ENCODE measurements around the gene MYBPC1. TPM values are rescaled to one million over a fixed set of nuclear protein-coding genes. Genes with fewer than 3 reads are reported as not detected.

MYBPC1 gene
- total RNA-seq, 2 experiments from 2014 or later: not detected

GRCh38 chr12:101590383-101590782 is 4.4 kb upstream of the MYBPC1 start:
- Mint-ChIP-seq H3K27me3 (peaks cover 30% of the 10 kb centered on the region), H3K9me3 (ENCODE audit: low read depth) (no peaks in the 10 kb centered on the region), H3K36me3 (no peaks in the 10 kb centered on the region), H3K4me1 (no peaks in the 10 kb centered on the region), H3K4me3 (no peak overlapping the region), H3K27ac (no peak overlapping the region)
- CTCF ChIA-PET: no interaction called here
- no peak for DNase-seq
- no peak for ATAC-seq

- H3K9me3 Mint-ChIP-seq (ENCODE audit: low read depth): no peaks in the 10 kb centered on the region
- ATAC-seq: no peak
- peaks cover 30% of the 10 kb centered on the region for H3K27me3 Mint-ChIP-seq
- DNase-seq: no peak
- no peak overlapping the region for H3K27ac Mint-ChIP-seq
- CTCF ChIA-PET: no interaction called here
- H3K4me3 Mint-ChIP-seq: no peak overlapping the region
- no peaks in the 10 kb centered on the region for H3K4me1 Mint-ChIP-seq
- no peaks in the 10 kb centered on the region for H3K36me3 Mint-ChIP-seq
Observed at GRCh38 chr12:101591781-101592180, 3.0 kb upstream of the MYBPC1 start.

- no peak overlapping the region for H3K4me3 Mint-ChIP-seq
- CTCF ChIA-PET: no interaction called here
- no peaks in the 10 kb centered on the region for H3K36me3 Mint-ChIP-seq
- DNase-seq (no peak), ATAC-seq (no peak)
- H3K27me3 Mint-ChIP-seq: peaks cover 29% of the 10 kb centered on the region
- no peaks in the 10 kb centered on the region for H3K4me1 Mint-ChIP-seq
- H3K27ac Mint-ChIP-seq: no peak overlapping the region
- no peaks in the 10 kb centered on the region for H3K9me3 Mint-ChIP-seq (ENCODE audit: low read depth)
Observed at GRCh38 chr12:101592448-101592847, 2.3 kb upstream of the MYBPC1 start.

DNA sequence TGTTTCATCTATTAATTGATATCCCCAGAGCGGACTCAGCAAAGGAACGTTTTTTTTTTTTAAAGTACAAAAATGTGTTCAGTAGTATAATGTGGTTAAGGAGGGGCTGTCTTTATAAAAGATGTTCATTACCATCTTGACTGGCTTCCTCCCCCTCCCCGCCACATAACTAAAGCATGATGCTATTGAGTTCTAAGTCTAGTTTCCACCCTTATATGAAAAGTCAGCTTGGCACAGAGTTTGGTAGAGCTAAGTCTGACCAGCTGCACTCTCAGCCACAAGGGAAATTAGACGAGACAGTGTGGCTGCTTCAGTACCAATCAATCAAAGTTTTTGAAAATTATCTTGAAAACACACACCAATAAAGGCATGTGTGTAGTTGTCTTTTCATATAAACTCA is 1.9 kb upstream of the MYBPC1 start:
- CTCF ChIA-PET: no interaction called here
- Mint-ChIP-seq H3K4me3 (no peak overlapping the region), H3K27me3 (peaks cover 24% of the 10 kb centered on the region), H3K36me3 (no peaks in the 10 kb centered on the region), H3K9me3 (ENCODE audit: low read depth) (no peaks in the 10 kb centered on the region), H3K4me1 (no peaks in the 10 kb centered on the region), H3K27ac (no peak overlapping the region)
- DNase-seq: no peak
- ATAC-seq: no peak

- CTCF ChIA-PET: interaction anchor here (0.7 kb wide), 1 partner anchor 26 kb away, joined by 3 read pairs; no protein-coding TSS in a partner anchor
Observed at GRCh38 chr12:101596172-101596571, 1.4 kb downstream of the MYBPC1 start.

DNA sequence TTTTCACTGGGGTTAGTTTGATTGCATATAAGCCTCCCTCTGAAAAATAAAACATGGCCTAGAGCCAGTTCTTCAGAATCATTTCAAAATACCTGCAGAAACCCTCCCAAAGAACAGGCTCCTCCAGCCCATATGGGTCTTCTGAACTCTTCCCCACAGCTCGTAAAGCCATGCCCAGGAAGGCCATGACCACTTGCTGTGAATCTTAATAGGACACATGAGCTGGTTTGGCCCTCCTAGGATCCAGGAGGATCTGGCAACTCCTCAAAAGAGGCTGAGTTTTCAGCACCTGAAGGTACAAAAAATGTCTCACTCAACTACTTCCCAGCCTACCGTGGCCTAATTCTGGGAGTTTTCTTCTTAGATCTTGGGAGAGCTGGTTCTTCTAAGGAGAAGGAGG is 2.4 kb downstream of the MYBPC1 start:
- Mint-ChIP-seq H3K27me3 (peaks cover 18% of the 10 kb centered on the region), H3K4me3 (no peak overlapping the region), H3K4me1 (no peaks in the 10 kb centered on the region), H3K36me3 (no peaks in the 10 kb centered on the region), H3K9me3 (ENCODE audit: low read depth) (no peaks in the 10 kb centered on the region), H3K27ac (no peak overlapping the region)
- CTCF ChIA-PET: no interaction called here
- ATAC-seq: no peak
- DNase-seq: no peak

More at GRCh38 chr12:101596172-101596571, 1.4 kb downstream of the MYBPC1 start:
- peaks cover 18% of the 10 kb centered on the region for H3K27me3 Mint-ChIP-seq
- no peaks in the 10 kb centered on the region for H3K36me3 Mint-ChIP-seq
- H3K9me3 Mint-ChIP-seq (ENCODE audit: low read depth): no peaks in the 10 kb centered on the region
- no peak overlapping the region for H3K27ac Mint-ChIP-seq
- ATAC-seq: no peak
- no peak overlapping the region for H3K4me3 Mint-ChIP-seq
- no peak for DNase-seq
- H3K4me1 Mint-ChIP-seq: no peaks in the 10 kb centered on the region

GRCh38 chr12:101598483-101598882 is 3.7 kb downstream of the MYBPC1 start:
- peaks cover 13% of the 10 kb centered on the region for H3K27me3 Mint-ChIP-seq
- H3K36me3 Mint-ChIP-seq: no peaks in the 10 kb centered on the region
- CTCF ChIA-PET: no interaction called here
- ATAC-seq: no peak
- H3K4me3 Mint-ChIP-seq: no peak overlapping the region
- H3K4me1 Mint-ChIP-seq: no peaks in the 10 kb centered on the region
- no peak overlapping the region for H3K27ac Mint-ChIP-seq
- no peaks in the 10 kb centered on the region for H3K9me3 Mint-ChIP-seq (ENCODE audit: low read depth)
- DNase-seq: no peak

GRCh38 chr12:101599311-101599710 is 4.5 kb downstream of the MYBPC1 start:
- ATAC-seq (no peak), DNase-seq (no peak)
- H3K36me3 Mint-ChIP-seq: no peaks in the 10 kb centered on the region
- no peaks in the 10 kb centered on the region for H3K9me3 Mint-ChIP-seq (ENCODE audit: low read depth)
- no peaks in the 10 kb centered on the region for H3K4me1 Mint-ChIP-seq
- H3K4me3 Mint-ChIP-seq: no peak overlapping the region
- peaks cover 12% of the 10 kb centered on the region for H3K27me3 Mint-ChIP-seq
- H3K27ac Mint-ChIP-seq: no peak overlapping the region
- CTCF ChIA-PET: no interaction called here

GRCh38 chr12:101599771-101600484 is 5.2 kb downstream of the MYBPC1 start:
- Mint-ChIP-seq H3K4me1 (no peaks in the 10 kb centered on the region), H3K9me3 (ENCODE audit: low read depth) (no peaks in the 10 kb centered on the region), H3K4me3 (no peak overlapping the region), H3K27ac (no peak overlapping the region), H3K27me3 (peaks cover 10% of the 10 kb centered on the region), H3K36me3 (no peaks in the 10 kb centered on the region)
- CTCF ChIA-PET: no interaction called here
- DNase-seq (no peak), ATAC-seq (no peak)

DNA sequence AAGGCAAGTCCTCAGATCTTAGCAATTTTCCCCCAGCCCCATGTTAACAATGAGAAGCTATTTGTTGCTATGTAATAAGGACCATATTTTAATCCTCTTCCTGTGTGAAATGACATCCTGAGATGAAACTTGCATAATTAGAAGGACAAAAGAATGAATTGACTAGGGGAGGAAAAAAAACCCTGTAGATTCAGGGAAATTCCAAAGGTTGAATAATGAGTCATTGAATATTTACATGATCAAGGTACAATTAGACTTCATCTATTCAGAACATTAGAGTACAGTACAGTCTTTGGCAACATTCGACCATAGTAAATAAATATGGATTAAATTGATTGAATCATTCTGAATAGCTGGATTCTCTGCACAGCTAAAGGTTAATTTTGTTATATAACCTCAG is 9.4 kb downstream of the MYBPC1 start:
- no peaks in the 10 kb centered on the region for H3K36me3 Mint-ChIP-seq
- H3K4me3 Mint-ChIP-seq: no peak overlapping the region
- peaks cover 14% of the 10 kb centered on the region for H3K27me3 Mint-ChIP-seq
- no peak overlapping the region for H3K27ac Mint-ChIP-seq
- ATAC-seq (no peak), DNase-seq (no peak)
- H3K4me1 Mint-ChIP-seq: no peaks in the 10 kb centered on the region
- H3K9me3 Mint-ChIP-seq (ENCODE audit: low read depth): no peaks in the 10 kb centered on the region
- CTCF ChIA-PET: interaction anchor here (1.5 kb wide), 1 partner anchor 11 kb away, joined by 3 read pairs; no protein-coding TSS in a partner anchor

DNA sequence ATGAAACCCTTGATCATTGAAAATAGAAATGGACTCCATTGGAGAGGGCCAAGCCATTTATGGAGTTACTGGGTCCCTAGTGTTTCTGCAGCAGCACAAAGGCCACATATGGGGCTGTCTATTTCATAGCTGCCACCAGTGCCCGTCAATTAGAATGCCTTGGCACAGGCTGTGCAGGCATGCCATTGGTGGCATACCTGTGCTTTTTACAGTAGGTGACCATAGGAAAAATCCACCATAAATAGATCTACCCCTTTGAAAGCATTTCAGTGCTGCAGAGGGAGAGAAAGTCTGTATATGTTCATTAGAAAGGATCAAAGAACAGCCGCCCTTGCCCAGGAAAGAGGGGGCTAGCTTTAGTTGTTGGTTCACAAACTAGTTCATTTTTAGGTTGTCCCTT is 13.1 kb downstream of the MYBPC1 start:
- Mint-ChIP-seq H3K27ac (no peak overlapping the region), H3K4me1 (no peaks in the 10 kb centered on the region), H3K9me3 (ENCODE audit: low read depth) (no peaks in the 10 kb centered on the region), H3K36me3 (no peaks in the 10 kb centered on the region), H3K27me3 (peaks cover 15% of the 10 kb centered on the region), H3K4me3 (no peak overlapping the region)
- CTCF ChIA-PET: no interaction called here
- ATAC-seq (no peak), DNase-seq (no peak)

- no peak for DNase-seq
- no peaks in the 10 kb centered on the region for H3K4me1 Mint-ChIP-seq
- peaks cover 15% of the 10 kb centered on the region for H3K27me3 Mint-ChIP-seq
- no peak overlapping the region for H3K4me3 Mint-ChIP-seq
- ATAC-seq: no peak
- H3K9me3 Mint-ChIP-seq (ENCODE audit: low read depth): no peaks in the 10 kb centered on the region
- H3K27ac Mint-ChIP-seq: no peak overlapping the region
- CTCF ChIA-PET: no interaction called here
- no peaks in the 10 kb centered on the region for H3K36me3 Mint-ChIP-seq
Observed at GRCh38 chr12:101608301-101609133, 13.7 kb downstream of the MYBPC1 start.

DNA sequence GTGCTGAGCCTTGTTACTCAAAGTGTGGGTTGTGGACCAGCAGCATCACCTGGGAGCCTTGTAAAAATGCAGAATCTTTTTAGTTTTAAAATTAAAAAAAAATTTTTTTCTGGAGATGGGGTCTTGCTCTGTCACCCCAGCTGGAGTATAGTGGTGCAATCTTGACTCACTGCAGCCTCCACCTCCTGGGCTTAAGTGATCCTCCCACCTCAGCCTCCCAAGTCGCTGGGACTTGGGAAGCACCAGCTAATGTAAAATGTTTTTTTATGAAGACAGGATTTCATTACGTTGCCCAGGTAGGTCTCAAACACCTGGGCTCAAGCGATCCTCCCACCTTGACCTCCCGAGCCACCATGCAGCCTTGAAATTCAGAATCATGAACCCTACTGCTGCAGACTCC is 14.4 kb downstream of the MYBPC1 start:
- Mint-ChIP-seq H3K27me3 (peaks cover 15% of the 10 kb centered on the region), H3K4me3 (no peak overlapping the region), H3K36me3 (no peaks in the 10 kb centered on the region), H3K27ac (no peak overlapping the region), H3K9me3 (ENCODE audit: low read depth) (no peaks in the 10 kb centered on the region), H3K4me1 (no peaks in the 10 kb centered on the region)
- DNase-seq (no peak), ATAC-seq (no peak)
- CTCF ChIA-PET: no interaction called here

All from activated CD8-positive, alpha-beta memory T cell treated with anti-CD3 and anti-CD28 coated beads, Interleukin-2, amount 10 ng/mL, durations not matched to agents 7 days and 5 days (primary cell).